NCI-H524 treated with DMSO at 0.1 percent for 48 hours (cell line): Measurements from ENCODE around the gene MINDY1.
A peak's percentile ranks its signal among the peaks of the same experiment; 100 is the strongest.

ENCODE experiments used
- DNase-seq: peaks from one replicate; lab custom pipeline; 2025; lab: John Stamatoyannopoulos, UW

Gene MINDY1

DNA sequence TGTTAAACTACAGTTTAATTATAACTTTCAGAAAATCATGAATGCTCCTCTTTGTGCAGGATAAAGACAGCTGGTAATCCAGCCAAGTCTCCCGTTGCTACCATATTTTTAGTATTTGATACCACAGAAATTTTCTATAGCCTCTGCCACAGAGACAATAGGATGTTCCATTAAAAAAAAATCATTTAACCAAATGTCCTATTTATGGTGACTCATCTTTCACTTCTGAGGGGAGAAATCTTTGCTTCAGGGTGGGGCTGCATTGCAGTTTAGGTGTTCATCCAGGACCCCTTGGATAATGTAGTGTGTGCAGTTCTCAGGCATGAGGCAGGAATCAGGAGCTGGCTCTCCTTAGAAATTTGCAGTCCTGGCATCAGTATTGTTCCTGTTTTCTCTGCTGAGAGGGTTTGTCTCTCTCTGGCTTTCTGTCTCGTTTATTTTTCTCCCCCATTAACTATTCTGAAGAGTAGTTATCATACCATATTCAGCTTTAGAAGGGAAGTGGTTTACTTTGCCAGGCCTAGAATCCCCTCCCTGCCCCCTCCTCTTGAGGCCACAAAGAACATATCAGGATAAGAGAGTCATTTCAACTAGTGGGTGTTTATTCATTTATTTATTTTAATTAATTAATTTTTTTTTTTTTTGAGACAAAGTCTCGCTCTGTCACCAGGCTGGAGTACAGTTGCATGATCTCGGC lies 4.6 kb upstream of the MINDY1 start:
- DNase-seq: no peak

DNA sequence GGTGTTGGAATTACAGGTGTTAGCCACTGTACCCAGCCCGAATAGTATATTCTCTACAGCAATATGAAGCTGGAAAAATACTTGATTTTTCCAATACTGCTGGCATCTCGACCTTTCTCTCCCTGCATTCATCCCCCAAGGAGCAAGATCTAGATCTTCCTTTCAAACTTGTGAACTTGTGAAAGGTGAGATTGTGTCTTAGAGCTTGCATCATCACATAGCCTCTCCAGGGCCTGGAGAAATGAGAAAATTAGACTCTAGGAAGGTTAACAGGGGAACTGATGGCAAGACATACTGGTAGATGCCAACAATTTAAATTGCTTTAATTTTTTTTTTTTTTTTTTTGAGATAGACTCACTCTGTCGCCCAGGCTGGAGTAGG lies 3.6 kb upstream of the MINDY1 start:
- DNase-seq: no peak

- no peak for DNase-seq
Observed at GRCh38 chr1:151009674-151010345, 3.1 kb upstream of the MINDY1 start.

DNA sequence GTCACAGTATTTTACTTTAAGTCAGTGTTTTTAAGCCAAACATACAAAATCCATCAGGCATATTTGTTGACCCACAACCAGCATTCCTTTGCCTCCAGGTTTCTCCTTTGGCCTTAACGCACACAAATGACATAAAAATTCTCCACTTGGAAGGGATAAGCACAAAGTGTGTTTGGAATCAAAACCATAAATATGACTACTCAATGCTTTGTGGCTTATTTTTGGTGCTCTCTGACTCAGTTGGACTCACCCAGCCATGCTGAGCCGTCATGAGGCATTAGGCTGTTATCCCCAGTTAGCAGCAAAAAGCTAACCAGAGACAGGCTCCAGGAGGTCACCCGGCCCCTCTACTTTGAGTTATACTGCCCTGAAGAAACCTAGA lies 2.5 kb upstream of the MINDY1 start:
- DNase-seq: no peak

GRCh38 chr1:151008244-151009205 lies 1.8 kb upstream of the MINDY1 start, which contains the start of gene PRUNE1:
TSS of gene PRUNE1 (plus strand) at chr1:151008449. CDS start at chr1:151008633, 184 bp downstream.
- peak; percentile 37 for DNase-seq

- DNase-seq: no peak
Observed at GRCh38 chr1:151007853-151008243, 1.1 kb upstream of the MINDY1 start.

DNA sequence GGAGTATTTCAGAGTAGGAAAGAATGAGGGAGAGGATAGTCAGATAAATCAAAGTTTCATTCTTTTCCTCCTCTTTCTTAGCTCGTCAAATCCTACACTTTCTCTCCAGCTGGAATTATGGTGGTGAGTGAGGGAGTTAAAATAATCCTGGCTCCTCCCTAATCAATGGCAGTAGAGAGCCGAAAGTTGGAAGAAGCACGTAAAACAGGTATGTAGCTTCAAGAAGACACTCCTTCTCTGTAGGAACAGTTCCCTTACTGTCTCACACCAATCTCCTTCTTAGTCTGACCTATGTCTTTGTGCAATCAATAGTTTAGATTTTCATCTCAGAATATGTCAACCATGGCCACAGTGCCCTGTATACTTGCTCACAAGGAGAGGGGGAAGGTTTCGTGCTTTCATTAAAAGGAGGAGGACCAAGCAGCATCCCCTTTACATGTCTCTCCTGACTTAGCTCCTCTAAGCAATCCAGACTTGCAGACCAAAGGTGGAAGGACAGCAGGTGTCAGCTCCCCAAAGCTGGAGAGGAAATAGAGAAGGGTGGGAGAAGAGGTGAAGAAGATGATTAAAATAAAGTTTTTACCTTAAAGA lies 878 bp downstream of the MINDY1 start:
- DNase-seq: no peak

- DNase-seq: no peak
Observed at GRCh38 chr1:151003180-151003579, 3.5 kb downstream of the MINDY1 start.

DNA sequence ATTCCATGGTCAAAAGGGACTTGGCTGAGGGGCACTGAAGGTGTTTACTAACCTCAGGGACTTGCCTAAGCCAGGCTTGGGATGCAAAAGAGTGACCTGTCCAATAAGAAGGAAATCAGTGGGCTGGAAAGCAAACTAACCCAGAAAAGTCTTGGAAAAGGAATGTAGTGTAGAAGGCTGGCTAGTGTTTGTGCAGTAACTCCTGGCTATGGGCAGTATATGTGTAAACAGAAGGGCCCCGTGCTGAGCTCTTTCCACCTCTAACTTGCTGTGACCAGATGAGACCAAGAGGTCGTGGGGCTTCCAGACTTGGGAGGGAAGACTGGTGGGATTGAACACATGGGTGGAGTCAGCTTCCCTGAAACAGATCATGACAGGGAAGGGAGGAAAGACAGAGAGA lies 4.1 kb downstream of the MINDY1 start:
- DNase-seq: no peak

- no peak for DNase-seq
Observed at GRCh38 chr1:151002051-151002450, 4.7 kb downstream of the MINDY1 start.

DNA sequence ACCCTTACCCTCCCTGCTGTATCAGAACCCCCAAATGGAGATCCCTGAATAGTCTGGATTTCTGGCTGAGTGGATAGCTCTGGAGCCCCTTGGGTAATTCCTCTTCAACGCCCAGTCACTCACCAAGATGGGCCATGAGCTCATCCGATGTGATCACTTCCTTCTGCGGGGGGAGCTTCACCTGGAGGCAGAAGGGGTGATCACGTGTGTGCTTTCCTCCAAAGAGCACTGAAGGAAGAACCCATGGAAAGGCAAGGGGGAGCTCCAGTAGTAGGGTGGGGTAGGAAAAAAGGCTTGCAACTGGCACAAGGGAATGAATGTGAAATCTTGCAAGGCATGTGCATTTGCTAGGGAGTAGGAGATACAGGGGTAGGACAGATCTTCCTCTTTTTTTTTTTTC lies 5.1 kb downstream of the MINDY1 start:
- DNase-seq: no peak

GRCh38 chr1:151000408-151000807 lies 6.3 kb downstream of the MINDY1 start:
- no peak for DNase-seq

DNA sequence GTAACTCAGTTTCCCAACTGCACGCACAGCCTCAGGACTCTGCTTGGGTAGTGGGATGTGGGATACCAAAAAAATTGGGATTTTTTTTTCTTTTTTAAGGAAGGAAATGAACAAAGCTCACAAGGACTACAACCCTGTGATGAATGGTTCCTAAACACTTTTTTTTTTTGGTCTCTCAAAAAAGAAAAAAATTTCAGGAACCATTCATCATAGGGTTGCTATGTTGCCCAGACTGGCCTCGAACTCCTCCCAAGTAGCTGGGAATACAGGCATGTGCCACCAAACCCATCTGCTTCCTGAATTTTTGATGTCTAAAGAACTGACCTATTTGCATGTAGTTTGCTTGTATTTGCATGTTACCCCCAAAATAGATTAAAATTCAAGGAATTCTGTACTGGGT lies 6.8 kb downstream of the MINDY1 start:
- no peak for DNase-seq

- DNase-seq: no peak
Observed at GRCh38 chr1:150999051-150999674, 7.5 kb downstream of the MINDY1 start.

DNA sequence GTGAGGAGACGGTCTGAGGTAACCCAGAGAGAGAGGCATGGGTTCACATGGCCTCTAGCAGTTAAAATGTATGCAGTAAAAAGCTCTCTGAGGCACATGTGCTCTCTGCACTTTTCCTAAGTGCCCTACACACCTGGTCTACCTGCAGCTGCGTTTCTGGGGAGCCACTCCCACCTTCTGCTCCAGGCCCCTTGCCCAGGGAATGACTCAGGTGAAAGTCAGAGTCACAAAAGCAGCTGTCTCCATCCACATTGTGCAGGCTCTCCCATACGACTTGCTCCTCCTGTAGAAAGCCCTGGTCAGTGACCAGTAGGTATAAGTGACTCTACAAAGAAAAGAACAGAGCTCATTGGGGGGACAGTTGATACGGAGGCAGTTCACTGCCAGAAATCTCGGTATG lies 8.8 kb downstream of the MINDY1 start:
- DNase-seq: no peak

- no peak for DNase-seq
Observed at GRCh38 chr1:150997126-150997872, 9.4 kb downstream of the MINDY1 start.

DNA sequence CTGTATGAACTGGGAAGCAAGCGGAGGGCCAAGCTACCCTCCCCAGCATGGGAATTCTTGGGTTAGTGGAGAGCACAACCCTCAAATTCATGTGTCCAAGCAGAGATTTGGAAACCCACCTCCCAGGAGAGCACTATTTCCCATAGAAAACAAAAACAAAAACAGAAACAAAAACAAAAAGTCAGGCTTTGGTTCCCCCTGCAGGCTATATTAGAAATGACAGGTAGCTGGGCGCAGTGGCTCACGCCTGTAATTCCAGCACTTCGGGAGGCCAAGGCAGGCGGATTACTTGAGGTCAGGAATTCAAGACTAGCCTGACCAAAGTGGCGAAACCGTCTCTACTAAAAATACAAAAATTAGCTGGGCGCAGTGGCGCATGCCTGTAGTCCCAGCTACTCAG lies 10.8 kb downstream of the MINDY1 start:
- no peak for DNase-seq

GRCh38 chr1:150995460-150995859 lies 11.2 kb downstream of the MINDY1 start:
- DNase-seq: no peak

- DNase-seq: no peak
Observed at GRCh38 chr1:150994248-150994647, 12.5 kb downstream of the MINDY1 start.

- DNase-seq: no peak
Observed at GRCh38 chr1:150992626-150993025, 14.1 kb downstream of the MINDY1 start.

- no peak for DNase-seq
Observed at GRCh38 chr1:150987924-150988323, 18.8 kb downstream of the MINDY1 start.
